A673 (cell line): Measurements from ENCODE around the gene ADAMTS13.

Experiments
- CTCF ChIP-seq: fragments of 300-800, 200-600 bp; sonication (generic); conservative IDR thresholded peaks from 2 replicates; pipeline ENCODE4 v1.5.1; 2017; ENCODE audit warnings: low read depth, mild to moderate bottlenecking, antibody characterized with exemption, low read length, moderate library complexity, mixed read lengths
- EZH2 ChIP-seq: fragments of 200-600 bp; sonication (generic); IDR thresholded peaks from 2 replicates; pipeline ENCODE4 v1.6.1; 2017; ENCODE audit warnings: borderline replicate concordance, low read depth, mild to moderate bottlenecking, mixed read lengths, antibody characterized with exemption, low read length; ENCODE audit not compliant: poor library complexity, severe bottlenecking

- TF ChIP-seq CTCF (no peak), EZH2 (no peak)
Measured at GRCh38 chr9:133401588-133401987, 20.6 kb upstream of the ADAMTS13 start.
